ENCODE results near the gene ZNF143. TPM values are rescaled to one million over a fixed set of nuclear protein-coding genes. Genes with fewer than 3 reads are reported as not detected.
A peak's percentile ranks its signal among the peaks of the same experiment; 100 is the strongest.

The ZNF143 gene
- total RNA-seq, 4 donors from 2014 or later: 17.8 to 44.2 (median 30.9) TPM

DNA sequence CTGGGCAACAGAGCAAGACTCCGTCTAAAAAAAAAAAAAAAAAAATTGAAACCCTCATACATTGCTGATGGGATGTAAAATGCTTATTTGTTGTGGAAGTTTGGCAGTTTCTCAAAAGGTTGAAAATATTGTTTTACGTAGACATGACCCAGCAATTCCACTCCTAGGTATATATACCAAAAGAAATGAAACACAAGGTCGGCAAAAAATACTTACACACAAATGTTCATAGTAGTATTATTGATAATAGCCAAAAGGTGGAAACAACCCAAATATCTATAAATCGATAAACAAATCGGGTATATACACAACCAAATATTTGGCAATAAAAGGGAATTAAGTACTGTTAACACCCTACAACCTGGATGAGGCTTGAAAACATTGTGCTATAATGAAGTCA is 5.1 kb upstream of the ZNF143 start:
- no peak for DNase-seq (ENCODE audit: low spot score in 2 of 2)
- 91 to 93% methylated on average over 5 of the region's 5 CpGs for WGBS, 2 donors
- no peak overlapping the region for H3K4me3 ChIP-seq (ENCODE audit: low read depth, poor library complexity, severe bottlenecking)
- intact Hi-C loops (cut with DNase I; ENCODE audit: low total_unique reads): no loop called here
- TF ChIP-seq, protein P1, sequence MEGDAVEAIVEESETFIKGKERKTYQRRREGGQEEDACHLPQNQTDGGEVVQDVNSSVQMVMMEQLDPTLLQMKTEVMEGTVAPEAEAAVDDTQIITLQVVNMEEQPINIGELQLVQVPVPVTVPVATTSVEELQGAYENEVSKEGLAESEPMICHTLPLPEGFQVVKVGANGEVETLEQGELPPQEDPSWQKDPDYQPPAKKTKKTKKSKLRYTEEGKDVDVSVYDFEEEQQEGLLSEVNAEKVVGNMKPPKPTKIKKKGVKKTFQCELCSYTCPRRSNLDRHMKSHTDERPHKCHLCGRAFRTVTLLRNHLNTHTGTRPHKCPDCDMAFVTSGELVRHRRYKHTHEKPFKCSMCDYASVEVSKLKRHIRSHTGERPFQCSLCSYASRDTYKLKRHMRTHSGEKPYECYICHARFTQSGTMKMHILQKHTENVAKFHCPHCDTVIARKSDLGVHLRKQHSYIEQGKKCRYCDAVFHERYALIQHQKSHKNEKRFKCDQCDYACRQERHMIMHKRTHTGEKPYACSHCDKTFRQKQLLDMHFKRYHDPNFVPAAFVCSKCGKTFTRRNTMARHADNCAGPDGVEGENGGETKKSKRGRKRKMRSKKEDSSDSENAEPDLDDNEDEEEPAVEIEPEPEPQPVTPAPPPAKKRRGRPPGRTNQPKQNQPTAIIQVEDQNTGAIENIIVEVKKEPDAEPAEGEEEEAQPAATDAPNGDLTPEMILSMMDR (IDR thresholded peaks at IDR 0.05): no peak
- TF ChIP-seq POLR2A (IDR thresholded peaks at IDR 0.05): no peak

DNA sequence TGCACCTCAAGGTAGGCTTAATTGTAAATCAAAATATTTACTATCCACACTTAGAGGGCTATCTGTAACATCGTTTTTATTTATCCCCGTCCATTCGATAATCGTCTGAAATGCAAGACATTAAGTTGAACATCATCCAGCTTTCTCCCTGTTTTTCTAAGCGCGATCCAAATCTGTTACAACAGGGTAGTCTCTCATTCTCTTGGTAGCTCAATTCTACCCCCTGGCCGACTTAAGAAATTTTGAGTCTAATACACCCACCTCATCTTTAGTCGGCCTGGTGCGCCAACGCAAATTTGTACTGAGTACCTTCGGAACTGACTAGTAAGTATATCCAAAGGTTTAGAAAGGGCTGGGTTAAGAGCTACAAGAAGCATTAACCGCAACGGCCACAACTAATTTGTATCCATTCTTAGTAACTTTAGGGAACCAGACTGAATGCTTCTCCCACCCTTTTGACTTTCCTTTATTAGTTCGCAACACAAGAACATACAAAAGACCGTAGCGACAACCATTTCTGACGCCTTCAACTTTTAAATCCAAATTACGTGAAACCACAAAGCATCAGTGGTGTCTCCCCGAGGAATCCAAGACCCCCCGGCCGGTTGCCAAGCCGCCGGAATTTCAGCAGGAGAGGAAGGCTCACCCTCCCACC is 1.0 kb upstream of the ZNF143 start:
- peak overlapping the region; percentile 88 for H3K4me3 ChIP-seq (ENCODE audit: low read depth, poor library complexity, severe bottlenecking)
- intact Hi-C loops (cut with DNase I; ENCODE audit: low total_unique reads): loop anchor here (10.0 kb wide), 1 partner anchor 65 kb away; no protein-coding TSS in a partner anchor
- TF ChIP-seq POLR2A (IDR thresholded peaks at IDR 0.05): no peak
- TF ChIP-seq, protein P1 (IDR thresholded peaks at IDR 0.05): no peak
- 1% methylated on average over 23 of the region's 23 CpGs for WGBS, 2 donors
- DNase-seq (ENCODE audit: low spot score in 2 of 2): peak in 1 of 2 donors; percentile 29

GRCh38 chr11:9461063-9461759 is 399 bp downstream of the ZNF143 start:
- intact Hi-C loops (cut with DNase I; ENCODE audit: low total_unique reads): loop anchor here (10.0 kb wide), 1 partner anchor 64 kb away; no protein-coding TSS in a partner anchor
- peak in 1 of 2 donors; percentile 95 for TF ChIP-seq POLR2A (IDR thresholded peaks at IDR 0.05)
- TF ChIP-seq, protein P1 (IDR thresholded peaks at IDR 0.05): no peak
- peak overlapping the region; percentile 45 for H3K4me3 ChIP-seq (ENCODE audit: low read depth, poor library complexity, severe bottlenecking)
- 1% methylated on average over 57 of the region's 57 CpGs for WGBS, 2 donors
- DNase-seq (ENCODE audit: low spot score in 2 of 2): peak; percentile 82 to 97

- H3K4me3 ChIP-seq (ENCODE audit: low read depth, poor library complexity, severe bottlenecking): peak overlapping the region; percentile 45
- intact Hi-C loops (cut with DNase I; ENCODE audit: low total_unique reads): loop anchor here (10.0 kb wide), 1 partner anchor 63 kb away; no protein-coding TSS in a partner anchor
- WGBS, 2 donors: 1% methylated on average over 10 of the region's 10 CpGs
- TF ChIP-seq POLR2A (IDR thresholded peaks at IDR 0.05): no peak
- TF ChIP-seq, protein P1 (IDR thresholded peaks at IDR 0.05): no peak
- no peak for DNase-seq (ENCODE audit: low spot score in 2 of 2)
These were observed 935 bp downstream of the ZNF143 start for GRCh38 chr11:9461760-9462134.

DNA sequence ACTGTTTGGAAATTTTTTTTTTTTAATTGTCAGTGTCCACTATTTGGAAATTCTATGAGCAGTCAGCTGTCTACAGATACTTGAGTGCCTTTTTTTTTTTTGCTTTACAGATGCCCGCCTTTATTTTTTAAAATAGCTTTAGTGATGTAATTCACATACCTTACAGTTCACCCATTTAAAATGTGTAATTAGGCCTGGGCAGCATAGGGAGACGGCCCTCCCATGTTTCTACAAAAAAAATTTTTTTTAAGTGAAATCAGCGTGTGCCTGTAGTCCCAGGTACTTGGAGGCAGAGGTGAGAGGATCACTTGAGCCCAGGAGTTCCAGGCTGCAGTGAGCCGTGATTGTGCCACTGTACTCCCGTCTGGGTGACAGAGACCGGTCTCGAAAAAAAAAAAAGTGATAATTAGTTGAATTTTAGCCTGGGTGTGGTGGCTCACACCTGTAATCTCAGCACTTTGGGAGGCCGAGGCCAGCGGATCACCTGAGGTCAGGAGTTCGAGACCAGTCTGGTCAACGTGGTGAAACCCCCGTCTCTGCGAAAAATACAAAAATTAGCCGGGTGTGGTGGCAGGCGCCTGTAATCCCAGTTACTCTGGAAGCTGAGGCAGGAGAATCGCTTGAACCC is 1.5 kb downstream of the ZNF143 start:
- H3K4me3 ChIP-seq (ENCODE audit: low read depth, poor library complexity, severe bottlenecking): no peak overlapping the region
- 79 to 81% methylated on average over 16 of the region's 16 CpGs for WGBS, 2 donors
- TF ChIP-seq, protein P1 (IDR thresholded peaks at IDR 0.05): no peak
- no peak for TF ChIP-seq POLR2A (IDR thresholded peaks at IDR 0.05)
- DNase-seq (ENCODE audit: low spot score in 2 of 2): no peak
- intact Hi-C loops (cut with DNase I; ENCODE audit: low total_unique reads): loop anchor here (10.0 kb wide), 1 partner anchor 63 kb away; no protein-coding TSS in a partner anchor

Measured in lower leg skin (tissue), 4 donors.